ENCODE measurements around the gene AKR1E2.
"Not testable (repeated sequence)": the region's sequence is repeated elsewhere in the genome, so short reads cannot be mapped to it uniquely, and the experiment has no call there.

The AKR1E2 gene

DNA sequence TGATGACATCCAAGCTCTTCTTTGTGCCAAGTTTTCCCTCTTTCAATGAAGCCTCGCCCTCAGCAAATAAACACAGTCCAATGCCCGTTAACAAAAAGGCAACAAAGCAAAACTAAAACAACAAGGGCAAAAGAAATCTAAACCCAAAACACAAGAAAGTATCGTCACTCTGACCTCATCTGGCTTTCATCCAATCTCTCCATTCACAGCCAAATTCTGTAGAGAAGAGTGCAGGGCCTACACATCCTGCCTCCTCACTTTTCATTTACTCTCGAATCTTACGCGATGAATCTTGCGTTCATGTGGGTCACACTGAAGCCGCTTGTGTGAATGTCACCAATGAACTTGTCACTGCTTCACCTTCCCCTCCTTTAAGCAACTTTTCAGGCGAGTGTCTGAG is 15.9 kb upstream of the AKR1E2 start:
- TF ChIP-seq CTCF (conservative IDR thresholded peaks at IDR 0.05; ENCODE audit: low read depth, low read length), result no peak
- no peak overlapping the region for H3K4me3 ChIP-seq (ENCODE audit: low read length)
- no peak for DNase-seq (ENCODE audit: low read depth)

GRCh38 chr10:4812046-4812445 is 14.0 kb upstream of the AKR1E2 start:
- DNase-seq (ENCODE audit: low read depth), result no peak
- TF ChIP-seq CTCF (conservative IDR thresholded peaks at IDR 0.05; ENCODE audit: low read depth, low read length), result no peak
- no peak overlapping the region for H3K4me3 ChIP-seq (ENCODE audit: low read length)

- H3K4me3 ChIP-seq (ENCODE audit: low read length), result no peak overlapping the region
- no peak for TF ChIP-seq CTCF (conservative IDR thresholded peaks at IDR 0.05; ENCODE audit: low read depth, low read length)
- DNase-seq (ENCODE audit: low read depth), result peak; percentile 91
Observed at GRCh38 chr10:4813023-4813422, 13.0 kb upstream of the AKR1E2 start.

- TF ChIP-seq CTCF (conservative IDR thresholded peaks at IDR 0.05; ENCODE audit: low read depth, low read length), result no peak
- peak; percentile 43 for DNase-seq (ENCODE audit: low read depth)
- no peak overlapping the region for H3K4me3 ChIP-seq (ENCODE audit: low read length)
Observed at GRCh38 chr10:4813496-4813895, 12.5 kb upstream of the AKR1E2 start.

- DNase-seq (ENCODE audit: low read depth), result not testable (repeated sequence)
Observed at GRCh38 chr10:4815646-4816180, 10.3 kb upstream of the AKR1E2 start.

DNA sequence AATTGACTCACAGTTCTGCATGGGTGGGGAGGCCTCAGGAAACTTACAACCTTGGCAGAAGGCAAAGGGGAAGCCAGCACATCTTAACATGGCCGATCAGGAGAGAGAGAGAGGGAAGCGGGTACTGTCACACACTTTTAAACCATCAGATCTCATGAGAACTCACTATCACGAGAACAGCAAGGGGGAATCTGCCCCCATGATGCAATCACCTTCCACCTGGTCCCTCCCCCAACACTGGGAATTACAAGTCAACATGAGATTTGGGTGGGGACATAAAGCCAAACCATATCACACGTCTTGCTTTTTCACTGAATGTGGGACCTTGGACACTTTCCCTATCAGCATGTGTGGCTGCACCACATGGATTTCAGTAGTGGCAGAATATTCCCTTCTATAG is 9.0 kb upstream of the AKR1E2 start:
- TF ChIP-seq CTCF (conservative IDR thresholded peaks at IDR 0.05; ENCODE audit: low read depth, low read length), result no peak
- DNase-seq (ENCODE audit: low read depth), result no peak
- no peak overlapping the region for H3K4me3 ChIP-seq (ENCODE audit: low read length)

More at GRCh38 chr10:4815646-4816180, 10.3 kb upstream of the AKR1E2 start:
- H3K4me3 ChIP-seq (ENCODE audit: low read length), result not testable (repeated sequence)

GRCh38 chr10:4819067-4819466 is 6.9 kb upstream of the AKR1E2 start:
- TF ChIP-seq CTCF (conservative IDR thresholded peaks at IDR 0.05; ENCODE audit: low read depth, low read length), result no peak
- DNase-seq (ENCODE audit: low read depth), result no peak
- H3K4me3 ChIP-seq (ENCODE audit: low read length), result no peak overlapping the region

DNA sequence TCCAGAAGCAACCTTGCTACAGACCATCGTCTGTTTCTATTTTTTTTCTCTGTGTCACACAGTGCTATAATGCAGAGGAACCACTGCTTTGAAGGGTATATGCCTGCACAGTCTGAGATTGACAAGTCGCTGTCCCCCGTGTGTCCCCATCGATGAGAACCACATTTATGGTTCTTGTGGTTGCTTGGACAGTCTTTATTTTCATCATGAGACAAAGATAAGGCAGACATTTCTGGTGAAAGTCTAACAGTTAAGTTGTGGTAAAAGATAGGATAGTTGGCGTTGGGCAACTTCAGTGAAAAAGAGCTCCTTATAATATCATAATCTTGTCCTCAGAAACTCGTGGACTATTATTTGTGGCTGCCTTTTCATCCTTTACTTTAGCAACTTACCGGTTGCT is 6.3 kb upstream of the AKR1E2 start:
- TF ChIP-seq CTCF (conservative IDR thresholded peaks at IDR 0.05; ENCODE audit: low read depth, low read length), result no peak
- no peak overlapping the region for H3K4me3 ChIP-seq (ENCODE audit: low read length)
- no peak for DNase-seq (ENCODE audit: low read depth)
